GM18909 (cell line): ENCODE measurements around the gene MAP6D1.
"Not testable (repeated sequence)": the region's sequence is repeated elsewhere in the genome, so short reads cannot be mapped to it uniquely, and the experiment has no call there.

ENCODE experiments used
- ATAC-seq: cut with Tn5 transposase; IDR thresholded peaks from one replicate; pipeline ENCODE4 v1.9.1; 2021; ENCODE audit warnings: mild to moderate bottlenecking; ENCODE audit not compliant: unreplicated experiment, poor library complexity

The MAP6D1 gene

GRCh38 chr3:183802989-183803388 lies 22.4 kb downstream of the MAP6D1 start:
- ATAC-seq: no peak

GRCh38 chr3:183801601-183802000 lies 23.8 kb downstream of the MAP6D1 start:
- ATAC-seq: no peak

- ATAC-seq: no peak
Measured at GRCh38 chr3:183800243-183800863, 25.0 kb downstream of the MAP6D1 start.

- no peak for ATAC-seq
Measured at GRCh38 chr3:183799461-183799860, 25.9 kb downstream of the MAP6D1 start.

- no peak for ATAC-seq
Measured at GRCh38 chr3:183797996-183798395, 27.4 kb downstream of the MAP6D1 start.

- ATAC-seq: no peak
Measured at GRCh38 chr3:183796372-183796771, 29.0 kb downstream of the MAP6D1 start.

GRCh38 chr3:183794452-183794851 lies 30.9 kb downstream of the MAP6D1 start:
- no peak for ATAC-seq

GRCh38 chr3:183792976-183793375 lies 32.4 kb downstream of the MAP6D1 start:
- no peak for ATAC-seq

GRCh38 chr3:183790700-183791099 lies 34.7 kb downstream of the MAP6D1 start:
- ATAC-seq: no peak

- ATAC-seq: no peak
Measured at GRCh38 chr3:183789826-183790225, 35.6 kb downstream of the MAP6D1 start.

GRCh38 chr3:183784503-183784902 lies 40.9 kb downstream of the MAP6D1 start:
- ATAC-seq: not testable (repeated sequence)

GRCh38 chr3:183782576-183783276 lies 42.7 kb downstream of the MAP6D1 start:
- ATAC-seq: no peak

- no peak for ATAC-seq
Measured at GRCh38 chr3:183781246-183781645, 44.1 kb downstream of the MAP6D1 start.

- ATAC-seq: no peak
Measured at GRCh38 chr3:183779896-183780465, 45.4 kb downstream of the MAP6D1 start.

GRCh38 chr3:183777016-183777618 lies 48.3 kb downstream of the MAP6D1 start:
- ATAC-seq: no peak

- ATAC-seq: not testable (repeated sequence)
Measured at GRCh38 chr3:183776451-183776850, 48.9 kb downstream of the MAP6D1 start.

- ATAC-seq: no peak
Measured at GRCh38 chr3:183775781-183776180, 49.6 kb downstream of the MAP6D1 start.

- no peak for ATAC-seq
Measured at GRCh38 chr3:183774631-183775030, 50.7 kb downstream of the MAP6D1 start.

GRCh38 chr3:183769453-183769852 lies 55.9 kb downstream of the MAP6D1 start:
- no peak for ATAC-seq

- no peak for ATAC-seq
Measured at GRCh38 chr3:183768114-183768513, 57.3 kb downstream of the MAP6D1 start.
